Measurements from ENCODE around the gene KATNB1.

DNA sequence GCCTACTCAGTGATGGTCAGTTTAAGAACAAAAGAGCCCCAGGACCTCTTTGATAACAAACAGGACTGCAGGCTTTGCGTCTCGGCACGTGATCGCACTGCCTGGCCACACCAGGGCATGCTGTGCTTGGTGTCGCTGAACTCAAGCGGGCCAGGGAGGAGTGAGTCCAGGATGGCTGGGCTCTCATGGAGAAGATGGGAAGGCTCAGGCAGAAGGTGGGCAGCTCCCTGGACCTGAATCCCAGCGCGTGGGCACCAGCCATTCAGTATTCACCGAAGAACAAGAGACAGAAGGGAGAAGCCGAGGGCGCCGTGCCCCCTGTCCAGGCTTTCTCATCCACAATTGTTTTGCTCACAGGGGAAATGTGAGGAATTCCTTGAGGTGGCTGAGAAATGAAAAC lies 11.9 kb downstream of the KATNB1 start:
- TF ChIP-seq, protein P1, sequence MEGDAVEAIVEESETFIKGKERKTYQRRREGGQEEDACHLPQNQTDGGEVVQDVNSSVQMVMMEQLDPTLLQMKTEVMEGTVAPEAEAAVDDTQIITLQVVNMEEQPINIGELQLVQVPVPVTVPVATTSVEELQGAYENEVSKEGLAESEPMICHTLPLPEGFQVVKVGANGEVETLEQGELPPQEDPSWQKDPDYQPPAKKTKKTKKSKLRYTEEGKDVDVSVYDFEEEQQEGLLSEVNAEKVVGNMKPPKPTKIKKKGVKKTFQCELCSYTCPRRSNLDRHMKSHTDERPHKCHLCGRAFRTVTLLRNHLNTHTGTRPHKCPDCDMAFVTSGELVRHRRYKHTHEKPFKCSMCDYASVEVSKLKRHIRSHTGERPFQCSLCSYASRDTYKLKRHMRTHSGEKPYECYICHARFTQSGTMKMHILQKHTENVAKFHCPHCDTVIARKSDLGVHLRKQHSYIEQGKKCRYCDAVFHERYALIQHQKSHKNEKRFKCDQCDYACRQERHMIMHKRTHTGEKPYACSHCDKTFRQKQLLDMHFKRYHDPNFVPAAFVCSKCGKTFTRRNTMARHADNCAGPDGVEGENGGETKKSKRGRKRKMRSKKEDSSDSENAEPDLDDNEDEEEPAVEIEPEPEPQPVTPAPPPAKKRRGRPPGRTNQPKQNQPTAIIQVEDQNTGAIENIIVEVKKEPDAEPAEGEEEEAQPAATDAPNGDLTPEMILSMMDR (conservative IDR thresholded peaks at IDR 0.05; ENCODE audit: low read depth in 2 of 2), result no peak
- TF ChIP-seq POLR2AphosphoS5 (IDR thresholded peaks at IDR 0.05; ENCODE audit: low read depth) (no peak), EZH2 (IDR thresholded peaks at IDR 0.05; ENCODE audit: low read depth, unreplicated experiment) (no peak), NANOG (IDR thresholded peaks at IDR 0.05; ENCODE audit: borderline replicate concordance) (no peak), ZNF114 (CRISPR knock-in tag; IDR thresholded peaks at IDR 0.05) (no peak)
- TF ChIP-seq, protein P2, sequence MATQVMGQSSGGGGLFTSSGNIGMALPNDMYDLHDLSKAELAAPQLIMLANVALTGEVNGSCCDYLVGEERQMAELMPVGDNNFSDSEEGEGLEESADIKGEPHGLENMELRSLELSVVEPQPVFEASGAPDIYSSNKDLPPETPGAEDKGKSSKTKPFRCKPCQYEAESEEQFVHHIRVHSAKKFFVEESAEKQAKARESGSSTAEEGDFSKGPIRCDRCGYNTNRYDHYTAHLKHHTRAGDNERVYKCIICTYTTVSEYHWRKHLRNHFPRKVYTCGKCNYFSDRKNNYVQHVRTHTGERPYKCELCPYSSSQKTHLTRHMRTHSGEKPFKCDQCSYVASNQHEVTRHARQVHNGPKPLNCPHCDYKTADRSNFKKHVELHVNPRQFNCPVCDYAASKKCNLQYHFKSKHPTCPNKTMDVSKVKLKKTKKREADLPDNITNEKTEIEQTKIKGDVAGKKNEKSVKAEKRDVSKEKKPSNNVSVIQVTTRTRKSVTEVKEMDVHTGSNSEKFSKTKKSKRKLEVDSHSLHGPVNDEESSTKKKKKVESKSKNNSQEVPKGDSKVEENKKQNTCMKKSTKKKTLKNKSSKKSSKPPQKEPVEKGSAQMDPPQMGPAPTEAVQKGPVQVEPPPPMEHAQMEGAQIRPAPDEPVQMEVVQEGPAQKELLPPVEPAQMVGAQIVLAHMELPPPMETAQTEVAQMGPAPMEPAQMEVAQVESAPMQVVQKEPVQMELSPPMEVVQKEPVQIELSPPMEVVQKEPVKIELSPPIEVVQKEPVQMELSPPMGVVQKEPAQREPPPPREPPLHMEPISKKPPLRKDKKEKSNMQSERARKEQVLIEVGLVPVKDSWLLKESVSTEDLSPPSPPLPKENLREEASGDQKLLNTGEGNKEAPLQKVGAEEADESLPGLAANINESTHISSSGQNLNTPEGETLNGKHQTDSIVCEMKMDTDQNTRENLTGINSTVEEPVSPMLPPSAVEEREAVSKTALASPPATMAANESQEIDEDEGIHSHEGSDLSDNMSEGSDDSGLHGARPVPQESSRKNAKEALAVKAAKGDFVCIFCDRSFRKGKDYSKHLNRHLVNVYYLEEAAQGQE (IDR thresholded peaks at IDR 0.05; ENCODE audit: unreplicated experiment), result no peak
- TF ChIP-seq, protein P3, sequence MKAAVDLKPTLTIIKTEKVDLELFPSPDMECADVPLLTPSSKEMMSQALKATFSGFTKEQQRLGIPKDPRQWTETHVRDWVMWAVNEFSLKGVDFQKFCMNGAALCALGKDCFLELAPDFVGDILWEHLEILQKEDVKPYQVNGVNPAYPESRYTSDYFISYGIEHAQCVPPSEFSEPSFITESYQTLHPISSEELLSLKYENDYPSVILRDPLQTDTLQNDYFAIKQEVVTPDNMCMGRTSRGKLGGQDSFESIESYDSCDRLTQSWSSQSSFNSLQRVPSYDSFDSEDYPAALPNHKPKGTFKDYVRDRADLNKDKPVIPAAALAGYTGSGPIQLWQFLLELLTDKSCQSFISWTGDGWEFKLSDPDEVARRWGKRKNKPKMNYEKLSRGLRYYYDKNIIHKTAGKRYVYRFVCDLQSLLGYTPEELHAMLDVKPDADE (IDR thresholded peaks at IDR 0.05), result no peak

Data from GM23338 (cell line).